Cerebellar cortex (tissue), 1 donor: ENCODE data around the gene GLB1L2.

Experiments
- DNase-seq: peaks from one replicate; pipeline ENCODE4 v3.0.0-alpha.2; 2015; ENCODE audit warnings: low spot score

The GLB1L2 gene

DNA sequence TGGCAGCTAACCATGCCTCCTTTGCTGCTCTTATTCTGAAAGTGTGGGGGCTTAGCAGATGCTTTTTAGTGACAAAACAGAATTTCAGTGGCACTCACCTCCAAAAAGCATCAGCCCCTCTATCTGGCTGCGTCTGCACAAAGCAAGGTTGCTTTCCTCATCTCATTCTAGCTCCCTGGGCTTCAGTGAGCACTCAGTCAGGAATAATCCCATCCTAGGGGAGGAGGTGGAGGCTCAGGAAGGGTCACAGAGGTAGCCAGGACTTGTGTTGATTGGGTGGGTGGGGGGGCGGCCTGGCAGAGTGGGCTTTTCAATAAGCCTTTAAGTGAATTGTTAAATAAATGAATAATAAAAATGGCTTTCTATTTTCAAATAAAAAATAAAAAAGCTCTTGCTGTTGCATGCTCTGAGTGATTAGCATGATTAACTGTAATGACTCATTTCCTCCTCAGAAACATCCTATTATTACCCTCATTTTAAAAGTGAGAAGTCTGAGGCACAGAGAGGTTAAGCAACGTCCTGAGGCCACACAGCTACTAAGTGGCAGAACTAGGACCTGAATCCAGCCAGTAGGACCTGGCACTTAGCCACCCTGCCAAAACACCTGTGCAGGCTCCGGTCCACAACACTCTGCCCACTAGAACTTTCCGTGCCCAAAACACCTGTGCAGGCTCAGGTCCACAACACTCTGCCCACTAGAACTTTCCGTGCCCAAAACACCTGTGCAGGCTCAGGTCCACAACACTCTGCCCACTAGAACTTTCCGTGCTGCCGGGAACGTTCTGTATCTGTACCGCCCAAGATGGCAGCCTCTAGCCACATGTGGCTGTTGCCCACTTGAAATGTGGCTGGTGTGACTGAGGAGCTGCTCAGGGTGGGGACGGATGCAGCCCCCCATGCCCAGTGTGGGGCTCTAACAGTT, 74.7 kb downstream of the GLB1L2 start:
- no peak for DNase-seq

- no peak for DNase-seq
Measured at GRCh38 chr11:134407321-134407828, 75.6 kb downstream of the GLB1L2 start.

DNA sequence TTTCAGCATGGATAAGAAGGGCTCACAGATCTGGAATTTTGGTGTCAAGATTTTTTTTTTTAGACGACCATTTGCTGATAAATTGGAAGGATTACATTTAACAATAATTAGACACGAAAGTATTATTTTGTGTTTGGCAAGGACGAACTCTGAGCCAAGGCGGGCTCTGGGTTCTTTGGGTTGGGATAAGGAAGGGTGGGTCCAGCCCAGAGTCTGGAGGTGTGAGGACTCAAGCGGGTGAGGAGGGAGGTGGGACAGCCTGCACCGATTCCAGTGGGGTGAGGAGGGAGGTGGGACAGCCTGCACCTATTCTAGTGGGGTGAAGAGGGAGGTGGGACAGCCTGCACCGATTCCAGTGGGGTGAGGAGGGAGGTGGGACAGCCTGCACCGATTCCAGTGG, 76.1 kb downstream of the GLB1L2 start:
- no peak for DNase-seq

DNA sequence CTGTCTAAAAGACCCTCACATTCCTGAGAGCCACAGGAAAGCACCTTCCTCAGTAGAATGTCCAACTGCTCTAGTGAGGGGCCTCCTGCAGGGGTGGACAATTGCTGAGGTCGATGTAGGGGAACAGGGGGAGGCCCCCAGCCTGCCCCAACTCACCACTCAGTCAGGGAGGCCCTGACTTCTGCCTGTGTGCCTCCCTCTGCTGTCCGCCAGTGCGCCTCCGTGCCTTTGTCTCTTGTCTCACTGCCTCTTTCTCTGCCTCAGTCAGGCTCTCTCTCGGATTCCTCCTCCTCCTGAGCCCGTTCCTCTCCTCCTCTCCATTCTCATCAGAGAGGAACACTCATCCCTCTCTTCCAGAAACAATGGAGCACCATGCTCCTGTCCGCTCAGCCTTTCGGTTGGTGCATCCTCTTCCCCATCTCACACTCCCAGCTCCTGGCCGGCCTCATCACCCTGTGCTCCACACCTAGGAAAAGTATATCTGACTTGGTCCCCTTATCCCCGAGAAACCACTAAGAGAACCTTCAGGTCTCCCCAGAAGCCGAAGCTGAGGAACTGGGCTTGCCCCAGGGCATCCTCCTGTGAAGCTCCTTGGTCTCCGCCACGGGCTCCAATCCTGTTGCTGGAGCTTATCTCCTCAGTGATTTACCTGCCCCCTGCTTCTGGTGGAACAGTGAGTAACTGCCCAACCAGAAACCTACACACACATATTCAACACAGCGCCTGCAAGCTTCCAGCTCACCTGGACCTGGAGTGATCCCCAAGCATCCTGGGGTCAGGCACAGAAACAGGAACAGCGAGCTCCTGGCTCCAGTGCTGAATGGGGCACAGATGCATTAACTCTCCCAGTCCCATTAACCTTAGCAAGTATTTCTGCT, 78.0 kb downstream of the GLB1L2 start:
- DNase-seq, result no peak

DNA sequence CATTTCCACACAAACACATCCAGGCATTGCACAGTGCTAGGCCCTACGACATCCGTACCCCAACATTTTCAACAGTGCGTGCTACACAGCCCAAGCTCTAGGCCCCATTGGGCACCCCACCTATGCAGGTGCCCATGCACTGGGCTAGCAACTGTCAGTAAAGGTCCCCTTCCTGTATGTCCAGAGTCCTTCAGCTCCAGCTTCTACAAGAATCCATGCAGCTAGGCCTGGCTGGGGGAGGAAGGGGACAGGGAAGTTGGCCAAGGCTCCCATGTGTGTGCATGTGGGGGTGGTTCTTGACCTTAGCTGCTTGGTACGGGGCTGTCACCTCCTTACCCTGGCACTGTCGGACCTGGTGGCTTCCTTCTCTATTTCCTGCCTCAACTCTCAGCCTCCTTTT, 79.0 kb downstream of the GLB1L2 start:
- DNase-seq, result no peak

DNA sequence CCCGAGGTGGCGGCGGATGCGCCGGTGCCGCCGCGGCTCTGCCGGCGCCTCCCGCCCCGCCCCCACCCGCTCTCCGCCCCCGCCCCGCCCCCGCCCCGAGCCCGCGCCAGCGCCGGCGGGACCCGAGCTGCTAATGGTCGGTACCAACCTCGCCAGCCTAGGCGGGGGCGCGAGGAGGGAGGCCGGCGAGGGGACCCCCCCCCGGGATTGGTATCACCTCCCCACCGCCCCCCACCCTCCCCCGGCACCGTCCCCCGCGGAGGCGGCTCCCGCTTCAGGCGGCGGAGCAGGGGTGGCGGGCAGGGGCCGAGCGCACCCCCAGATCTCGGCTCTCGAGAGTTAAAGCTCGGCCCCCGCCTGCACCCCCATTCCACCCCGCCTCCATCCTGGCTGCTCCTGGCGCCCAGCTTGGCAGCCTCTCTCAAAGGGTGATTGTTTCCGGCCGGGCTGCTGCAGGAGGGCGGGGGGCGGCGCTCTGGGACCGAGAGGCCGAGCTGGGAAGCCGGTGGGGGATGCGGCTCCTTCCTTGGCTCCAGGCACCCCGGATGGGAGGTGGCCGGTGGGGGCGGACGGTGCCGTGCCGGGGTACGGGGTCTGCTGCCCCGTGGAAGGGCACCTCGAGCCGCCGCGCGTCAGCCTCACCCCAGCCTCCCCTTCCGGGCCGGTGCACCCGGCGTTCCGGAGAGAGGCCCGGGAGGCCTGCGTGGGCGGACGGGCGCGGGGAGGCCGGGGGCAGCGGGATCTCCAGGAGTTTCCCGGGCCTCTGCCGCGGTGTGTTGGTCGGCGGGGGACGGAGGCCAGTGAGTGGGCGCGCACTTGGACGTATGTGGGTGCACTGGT, 80.6 kb downstream of the GLB1L2 start, which contains the start of gene B3GAT1:
B3GAT1 (minus strand) TSS at position 40 of the 840 bp plus-strand sequence. CDS start 24,583 bp downstream, outside the sequence.
- DNase-seq, result no peak

DNA sequence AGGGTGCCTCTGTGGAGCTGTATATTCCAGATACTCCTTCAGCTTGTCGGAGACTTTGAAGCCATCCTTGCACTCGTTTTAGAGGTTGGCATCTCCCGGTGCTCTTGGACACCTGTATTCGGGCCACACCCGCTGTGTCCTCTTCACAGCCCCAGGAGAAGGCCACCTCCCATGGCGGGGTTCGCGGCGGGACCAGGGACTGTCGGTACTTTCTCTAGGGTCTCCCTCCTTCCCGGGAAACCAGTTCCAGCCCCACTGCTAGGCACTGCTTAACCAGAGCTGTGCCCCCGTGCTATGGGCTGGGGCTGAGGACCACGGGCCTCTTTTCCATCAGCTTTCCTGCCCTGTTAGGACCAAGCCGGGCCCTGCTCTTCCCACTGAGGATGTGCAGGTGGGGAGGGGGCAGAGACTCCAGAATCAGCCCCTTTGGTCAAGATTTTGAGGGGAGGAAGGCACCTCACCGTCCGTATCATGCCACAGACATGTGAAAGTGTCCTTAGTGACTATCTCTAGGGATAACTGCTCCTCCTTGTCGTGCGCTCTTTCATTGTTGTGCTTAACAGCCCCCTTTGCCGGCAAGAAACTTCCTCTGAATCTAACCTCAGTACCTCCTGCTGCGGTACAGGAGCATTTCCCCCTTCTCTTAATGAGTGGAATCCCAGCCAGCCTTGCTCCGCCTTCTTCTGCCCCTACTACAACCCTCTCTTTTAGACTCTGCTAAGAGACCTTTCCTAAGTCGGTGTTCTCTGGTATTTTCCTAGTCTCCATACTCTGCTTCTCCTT, 81.4 kb downstream of the GLB1L2 start:
- no peak for DNase-seq

DNA sequence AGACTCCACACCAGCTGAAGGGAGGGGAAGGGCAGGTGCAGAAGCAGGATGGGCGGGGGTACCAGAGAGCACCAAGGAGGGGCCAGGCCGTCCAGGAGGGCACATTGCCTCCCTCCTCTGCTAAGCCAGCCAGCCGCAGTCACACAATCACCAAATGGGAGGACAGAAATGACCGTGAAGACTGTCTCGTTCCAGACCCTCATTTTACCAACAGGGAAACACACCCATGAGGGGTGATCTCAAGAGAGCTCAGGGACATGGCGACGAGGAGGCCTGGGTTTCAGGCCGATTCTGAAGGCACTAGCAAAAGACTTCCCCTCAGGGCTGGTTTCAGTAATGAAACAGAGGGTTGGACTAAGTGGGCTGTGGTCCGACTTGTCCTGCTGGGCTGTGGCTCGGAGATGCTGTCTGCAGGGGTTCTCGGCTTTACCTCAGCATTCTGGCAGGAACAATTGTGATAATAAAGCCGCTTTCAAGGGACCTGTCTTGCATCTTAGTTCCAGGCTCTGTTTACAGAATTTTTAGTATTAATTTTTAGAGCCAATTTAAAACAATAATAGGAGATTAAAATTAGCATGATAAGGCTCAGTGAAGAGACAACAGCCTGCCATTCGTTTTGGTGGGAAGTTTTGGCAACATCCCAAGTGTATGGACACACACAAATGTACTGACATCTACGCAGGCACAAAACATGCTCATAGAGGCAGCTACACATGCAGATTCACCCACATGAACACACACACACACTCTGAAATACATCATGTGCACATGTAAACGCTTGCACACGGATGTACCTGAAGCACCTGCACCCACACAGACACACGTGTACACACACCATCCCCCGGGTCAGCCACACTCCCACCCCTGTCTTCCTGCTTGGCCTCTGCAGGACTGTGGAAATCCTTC, 82.3 kb downstream of the GLB1L2 start:
- DNase-seq, result no peak

- no peak for DNase-seq
Measured at GRCh38 chr11:134414766-134415765, 83.3 kb downstream of the GLB1L2 start.

DNA sequence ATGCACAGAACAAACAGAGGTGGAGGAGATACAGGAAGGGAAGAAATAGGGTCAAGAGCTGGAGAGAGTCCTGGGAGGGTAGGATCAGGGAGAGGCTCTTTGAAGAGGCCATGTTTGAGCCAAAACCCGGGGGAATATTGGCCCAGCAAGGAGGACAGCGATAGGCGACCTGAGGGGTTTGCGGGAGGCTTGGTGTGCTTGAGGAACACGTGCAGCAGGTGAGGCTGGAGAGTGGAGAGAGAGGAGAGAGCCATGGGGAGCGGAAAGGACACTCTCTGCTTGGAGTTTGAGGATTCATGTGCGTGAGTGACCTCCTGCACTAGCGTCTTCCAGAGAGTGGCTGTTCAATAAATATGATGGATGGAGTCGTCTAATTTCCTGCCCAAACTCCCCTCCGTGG, 84.9 kb downstream of the GLB1L2 start:
- DNase-seq, result no peak

DNA sequence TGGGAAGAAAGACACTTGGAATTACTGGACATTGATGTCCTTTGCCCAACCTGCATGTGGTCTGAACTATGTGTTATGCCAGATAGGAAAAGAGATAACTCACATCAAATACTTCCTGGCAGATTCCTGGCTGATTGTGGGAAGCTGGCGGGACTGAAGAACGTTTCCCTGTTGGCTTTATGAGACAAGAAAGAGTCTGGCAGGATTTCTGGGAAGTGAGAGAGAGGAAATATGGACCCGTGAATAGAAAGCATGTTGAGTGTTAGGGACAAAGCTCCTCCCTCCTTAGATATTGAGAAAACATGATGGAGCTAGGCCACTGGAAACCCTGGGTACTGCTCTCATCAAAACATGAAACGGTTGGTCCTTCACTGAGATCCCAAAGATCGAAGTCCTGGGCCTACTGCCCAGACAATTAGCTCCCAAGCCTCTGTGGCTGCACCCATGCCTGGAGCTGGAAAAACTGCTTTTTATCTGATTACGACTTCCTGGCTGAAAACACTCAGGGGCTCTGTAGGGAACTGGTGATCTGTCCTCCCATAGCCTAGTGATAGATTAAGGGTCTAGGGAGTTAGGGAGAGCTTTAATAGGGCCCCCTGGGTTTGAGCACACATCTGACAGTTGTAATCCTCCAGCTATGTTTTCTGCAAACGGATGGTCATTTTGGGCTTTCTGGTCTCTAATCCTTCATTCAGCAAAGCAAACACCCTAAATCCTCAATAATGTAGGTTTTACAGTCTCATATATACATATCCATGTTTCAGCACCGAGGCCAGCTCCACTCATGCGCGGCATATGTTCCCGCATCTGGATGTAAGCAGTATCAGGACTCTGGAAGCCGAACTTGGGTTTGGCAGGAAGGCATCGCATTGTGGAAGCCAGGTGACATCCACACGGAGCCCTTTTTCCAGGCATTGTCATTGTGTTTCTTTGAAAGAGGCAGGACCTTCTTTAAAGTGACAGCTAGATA, 86.4 kb downstream of the GLB1L2 start:
- no peak for DNase-seq

DNA sequence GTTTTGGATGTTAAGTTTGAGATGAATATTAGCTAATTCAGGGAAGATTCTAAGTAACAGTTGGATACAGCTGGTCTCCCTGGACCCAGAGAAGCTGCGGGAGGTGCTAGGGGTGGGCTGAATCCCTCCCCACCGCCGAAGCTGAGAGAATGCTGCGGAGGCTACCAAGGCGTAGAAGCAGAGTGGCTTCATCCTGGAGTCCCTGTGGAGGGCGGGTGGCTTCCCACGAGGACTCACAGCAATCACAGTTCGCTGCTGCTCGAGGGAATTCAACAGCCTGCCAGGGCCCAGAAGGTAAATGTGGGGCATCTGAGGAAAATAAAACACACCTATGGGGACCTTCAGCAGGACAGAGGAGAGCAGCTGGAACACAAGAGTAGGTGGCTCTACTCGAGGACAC, 91.3 kb downstream of the GLB1L2 start:
- DNase-seq, result no peak

DNA sequence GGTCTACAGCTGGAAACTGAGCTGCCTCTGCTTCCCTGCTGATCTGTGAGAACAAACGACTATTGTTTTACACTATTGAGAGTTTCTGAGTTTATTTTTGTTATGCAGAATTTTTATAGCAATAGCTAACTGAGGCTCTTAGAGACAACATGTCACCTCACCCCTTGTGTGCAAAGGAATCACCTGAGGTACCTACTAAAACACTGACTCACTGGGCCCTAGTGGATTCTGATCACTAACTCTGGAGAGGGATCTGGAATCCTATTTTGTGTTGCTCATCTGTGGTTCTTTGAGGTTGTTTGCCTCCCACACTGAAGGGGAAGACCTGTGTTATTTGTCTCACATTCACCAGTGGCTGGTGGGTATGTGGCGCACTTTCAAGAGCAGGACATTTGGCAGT, 93.6 kb downstream of the GLB1L2 start:
- no peak for DNase-seq
